IPS DF 6.9 (cell line): Measurements from ENCODE around the gene PDGFRA.

Source experiments
- DNase-seq: peaks from one replicate; pipeline ENCODE4 v3.0.0-alpha.2; 2013; ENCODE audit warnings: low read depth, low spot score
- H3K27ac ChIP-seq: one replicate; pipeline ENCODE4 v1.5.1; 2013; ENCODE audit warnings: low read length, control low read depth
- H3K27me3 ChIP-seq: 2 replicates; pipeline ENCODE4 v1.6.1; 2013; ENCODE audit warnings: mild to moderate bottlenecking, low read length; ENCODE audit not compliant: control insufficient read depth, insufficient read depth
- H3K36me3 ChIP-seq: 2 replicates; pipeline ENCODE4 v1.6.1; 2013; ENCODE audit warnings: low read length; ENCODE audit not compliant: control insufficient read depth, insufficient read depth
- H3K4me1 ChIP-seq: 2 replicates; pipeline ENCODE4 v1.6.1; 2013; ENCODE audit warnings: low read length; ENCODE audit not compliant: control insufficient read depth, insufficient read depth
- H3K4me3 ChIP-seq: 2 replicates; pipeline ENCODE4 v1.5.1; 2013; ENCODE audit warnings: mild to moderate bottlenecking, low read length
- H3K9me3 ChIP-seq: 2 replicates; pipeline ENCODE4 v1.6.1; 2013; ENCODE audit warnings: low read length, inconsistent platforms; ENCODE audit not compliant: control insufficient read depth, insufficient read depth
- WGBS: extraction: QIAGEN DNeasy Blood & Tissue Kit; methylation state at CpG from one replicate; pipeline ENCODE4 v1.1.7; 2013; ENCODE audit warnings: mixed read lengths, missing lambda C conversion rate; ENCODE audit not compliant: insufficient read length, insufficient coverage; 5-methylcytosine and 5-hydroxymethylcytosine counted together

The PDGFRA gene

GRCh38 chr4:54228961-54229501, at the start of gene PDGFRA:
Gene PDGFRA, plus strand, starts transcription at chr4:54229293. Its CDS starts 29,476 bp downstream, at chr4:54258769.
- H3K9me3 ChIP-seq: no peaks in the 10 kb centered on the region
- peak within 1 kb of the TSS; percentile 15; the same call in 1 of the 2 replicates for H3K4me3 ChIP-seq
- H3K4me1 ChIP-seq: peaks cover 6% of the 10 kb centered on the region
- peaks cover 69% of the 10 kb centered on the region for H3K27me3 ChIP-seq
- no CpG with 5 or more reads among the region's 15 CpGs for WGBS
- H3K36me3 ChIP-seq: no peaks in the 10 kb centered on the region
- H3K27ac ChIP-seq: no peak within 1 kb of the TSS
- no peak for DNase-seq

DNA sequence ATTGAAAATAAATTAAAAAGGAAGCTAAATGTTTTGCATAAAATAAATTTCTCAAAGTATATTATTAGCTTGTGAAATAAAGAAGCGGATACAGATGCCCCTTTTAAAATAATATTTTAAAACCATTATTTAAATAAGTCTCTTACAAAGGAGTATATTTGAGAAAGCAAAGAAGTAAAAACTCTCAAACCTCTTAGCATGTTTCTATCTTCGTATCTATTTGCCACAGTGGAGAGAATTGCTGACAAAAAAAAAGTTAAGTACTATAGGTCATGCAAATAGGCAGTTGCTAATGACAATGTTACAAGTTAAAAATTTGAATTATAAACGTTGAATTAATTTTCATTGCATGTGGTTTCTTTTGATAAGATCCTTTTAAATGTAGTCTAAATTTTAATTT, 44.5 kb upstream of the PDGFRA start:
- Histone ChIP-seq H3K4me1 (no peaks in the 10 kb centered on the region), H3K27ac (no peak overlapping the region), H3K36me3 (no peaks in the 10 kb centered on the region), H3K27me3 (no peaks in the 10 kb centered on the region), H3K9me3 (no peaks in the 10 kb centered on the region), H3K4me3 (no peak overlapping the region)
- no peak for DNase-seq
- 100% methylated on average over 1 of the region's 3 CpGs for WGBS

- Histone ChIP-seq H3K4me3 (no peak overlapping the region), H3K36me3 (no peaks in the 10 kb centered on the region), H3K4me1 (no peaks in the 10 kb centered on the region), H3K27me3 (no peaks in the 10 kb centered on the region), H3K27ac (no peak overlapping the region), H3K9me3 (no peaks in the 10 kb centered on the region)
- no peak for DNase-seq
- WGBS: no CpG with 5 or more reads among the region's 5 CpGs
Observed at GRCh38 chr4:54185044-54185780, 43.9 kb upstream of the PDGFRA start.

DNA sequence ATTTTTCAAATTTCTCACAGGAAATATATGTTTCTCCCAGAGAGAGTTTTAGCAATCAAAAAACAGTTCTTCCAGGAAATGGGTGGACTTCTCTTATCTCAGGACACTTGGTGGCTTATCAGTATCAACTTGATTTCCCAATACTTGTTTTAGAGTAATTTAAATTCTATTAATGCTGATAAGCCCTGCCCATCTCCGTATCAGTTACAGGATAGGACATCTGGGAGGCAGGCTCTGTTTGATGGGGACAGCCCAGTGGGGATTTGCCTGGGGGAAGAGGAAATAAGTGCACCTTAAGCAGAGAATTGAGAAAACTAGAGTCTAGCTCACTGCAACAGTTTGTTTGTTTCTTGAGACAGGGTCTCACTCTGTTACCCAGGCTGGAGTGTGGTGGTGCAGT, 43.2 kb upstream of the PDGFRA start:
- Histone ChIP-seq H3K4me3 (no peak overlapping the region), H3K27ac (no peak overlapping the region), H3K36me3 (no peaks in the 10 kb centered on the region), H3K9me3 (no peaks in the 10 kb centered on the region), H3K27me3 (no peaks in the 10 kb centered on the region), H3K4me1 (no peaks in the 10 kb centered on the region)
- no peak for DNase-seq
- no CpG with 5 or more reads among the region's 1 CpG for WGBS

DNA sequence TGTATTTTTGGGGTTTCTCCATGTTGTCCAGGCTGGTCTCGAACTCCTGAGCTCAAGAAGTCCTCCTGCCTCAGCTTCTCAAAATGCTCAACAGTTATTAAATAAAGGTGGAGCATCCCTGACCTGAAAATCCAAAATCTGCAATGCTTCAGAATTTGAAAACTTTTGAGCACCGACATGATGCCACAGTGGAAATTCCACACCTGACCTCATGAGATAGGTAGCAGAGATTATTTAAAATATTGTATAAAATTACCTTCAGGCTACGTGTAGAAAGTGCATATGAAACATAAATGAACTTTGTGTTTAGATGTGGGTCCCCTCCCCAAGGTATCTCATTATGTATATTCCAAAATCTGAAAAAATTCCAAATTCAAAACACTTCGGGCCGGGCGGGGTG, 42.7 kb upstream of the PDGFRA start:
- DNase-seq: no peak
- no CpG with 5 or more reads among the region's 6 CpGs for WGBS
- H3K4me1 ChIP-seq: no peaks in the 10 kb centered on the region

GRCh38 chr4:54187148-54187547, 41.9 kb upstream of the PDGFRA start:
- Histone ChIP-seq H3K9me3 (no peaks in the 10 kb centered on the region), H3K4me1 (no peaks in the 10 kb centered on the region), H3K27ac (no peak overlapping the region), H3K4me3 (no peak overlapping the region), H3K36me3 (no peaks in the 10 kb centered on the region), H3K27me3 (no peaks in the 10 kb centered on the region)
- DNase-seq: no peak
- WGBS: no CpG with 5 or more reads among the region's 9 CpGs

More for the DNA sequence above, 42.7 kb upstream of the PDGFRA start:
- Histone ChIP-seq H3K27ac (no peak overlapping the region), H3K4me3 (no peak overlapping the region), H3K27me3 (no peaks in the 10 kb centered on the region), H3K36me3 (no peaks in the 10 kb centered on the region), H3K9me3 (no peaks in the 10 kb centered on the region)

DNA sequence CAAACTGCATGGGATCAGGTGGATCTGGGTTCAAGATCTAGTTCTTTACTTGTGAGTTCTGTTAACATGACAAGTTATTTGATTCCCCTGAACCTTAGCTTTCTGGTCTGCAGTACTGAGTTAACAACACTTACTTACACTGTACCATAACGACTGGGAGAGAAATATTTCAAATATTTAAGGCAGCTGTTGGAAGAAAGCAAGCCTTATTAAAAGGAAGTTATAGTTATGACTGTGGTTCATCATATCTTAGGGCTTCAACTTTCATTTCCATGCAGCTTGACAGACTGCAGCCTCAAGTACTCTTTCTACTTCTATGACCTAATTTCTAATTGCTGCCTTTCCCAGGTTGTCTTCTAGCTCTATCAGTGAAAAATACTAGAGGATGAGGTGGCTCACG, 40.0 kb upstream of the PDGFRA start:
- no peak overlapping the region for H3K4me3 ChIP-seq
- no peaks in the 10 kb centered on the region for H3K36me3 ChIP-seq
- H3K4me1 ChIP-seq: no peaks in the 10 kb centered on the region
- no peaks in the 10 kb centered on the region for H3K9me3 ChIP-seq
- WGBS: no CpG with 5 or more reads among the region's 2 CpGs
- no peaks in the 10 kb centered on the region for H3K27me3 ChIP-seq
- DNase-seq: no peak
- no peak overlapping the region for H3K27ac ChIP-seq

- WGBS: no CpG with 5 or more reads among the region's 16 CpGs
- DNase-seq: no peak
- H3K9me3 ChIP-seq: no peaks in the 10 kb centered on the region
Observed at GRCh38 chr4:54192811-54193210, 36.3 kb upstream of the PDGFRA start.

GRCh38 chr4:54197926-54198325, 31.2 kb upstream of the PDGFRA start:
- Histone ChIP-seq H3K36me3 (no peaks in the 10 kb centered on the region), H3K27ac (no peak overlapping the region), H3K27me3 (no peaks in the 10 kb centered on the region), H3K4me3 (no peak overlapping the region), H3K4me1 (no peaks in the 10 kb centered on the region), H3K9me3 (no peaks in the 10 kb centered on the region)
- DNase-seq: no peak
- no CpG with 5 or more reads among the region's 2 CpGs for WGBS

More at GRCh38 chr4:54192811-54193210, 36.3 kb upstream of the PDGFRA start:
- Histone ChIP-seq H3K27me3 (no peaks in the 10 kb centered on the region), H3K27ac (no peak overlapping the region), H3K4me3 (no peak overlapping the region), H3K4me1 (no peaks in the 10 kb centered on the region), H3K36me3 (no peaks in the 10 kb centered on the region)

GRCh38 chr4:54199919-54200318, 29.2 kb upstream of the PDGFRA start:
- Histone ChIP-seq H3K27ac (no peak overlapping the region), H3K4me1 (no peaks in the 10 kb centered on the region), H3K4me3 (no peak overlapping the region), H3K9me3 (no peaks in the 10 kb centered on the region), H3K36me3 (no peaks in the 10 kb centered on the region), H3K27me3 (no peaks in the 10 kb centered on the region)
- no CpG with 5 or more reads among the region's 5 CpGs for WGBS
- no peak for DNase-seq

- Histone ChIP-seq H3K36me3 (no peaks in the 10 kb centered on the region), H3K4me1 (no peaks in the 10 kb centered on the region), H3K4me3 (no peak overlapping the region), H3K27me3 (no peaks in the 10 kb centered on the region), H3K27ac (no peak overlapping the region), H3K9me3 (no peaks in the 10 kb centered on the region)
- no peak for DNase-seq
- no CpG with 5 or more reads among the region's 2 CpGs for WGBS
Observed at GRCh38 chr4:54209617-54210016, 19.5 kb upstream of the PDGFRA start.
